Thyroid gland (tissue), 4 donors: ENCODE results near the gene DCTN5.

Source experiments
- CTCF ChIP-seq, 6 experiments: fragments of 200-600 bp in 3 of 6; fragments of 450-650 bp in 3 of 6; sonication (generic) in 3 of 6; IDR thresholded peaks; one replicate each; pipeline ENCODE4 v1.5.1; 2016 to 2019; ENCODE audit warnings: antibody characterized with exemption in 6 of 6, mild to moderate bottlenecking in 2 of 6, inconsistent platforms in 1 of 6, moderate library complexity in 1 of 6
- POLR2A ChIP-seq, 2 donors: fragments of 450-650 bp; IDR thresholded peaks; one replicate each; pipeline ENCODE4 v1.6.1; 2017; ENCODE audit warnings: antibody characterized with exemption in 2 of 2, mild to moderate bottlenecking in 2 of 2, moderate library complexity in 1 of 2

GRCh38 chr16:23595951-23596720, 45.1 kb upstream of the DCTN5 start, which contains the start of gene NDUFAB1:
- peak in 1 of 2 donors; percentile 37 for TF ChIP-seq POLR2A (IDR thresholded peaks at IDR 0.05)
- peak; percentile 72 to 100 (median 99) for TF ChIP-seq CTCF (IDR thresholded peaks at IDR 0.05)
